ENCODE data around the gene LDLRAD4.

- TF ChIP-seq POLR2AphosphoS5 (IDR thresholded peaks at IDR 0.05; ENCODE audit: borderline replicate concordance, low read depth, low read length) (no peak), EZH2 (IDR thresholded peaks at IDR 0.05) (no peak)
Observed at GRCh38 chr18:13551305-13551603, 332.7 kb downstream of the LDLRAD4 start.

All from SK-N-MC (cell line).